B cell (primary cell): ENCODE data around the gene SYT17.

Source experiments
- CTCF ChIP-seq: fragments of 200-600 bp; IDR thresholded peaks from one replicate; pipeline ENCODE4 v1.8.0; 2022; ENCODE audit warnings: antibody characterized with exemption, mild to moderate bottlenecking
- EZH2 ChIP-seq: IDR thresholded peaks from 2 replicates; pipeline ENCODE4 v1.6.1; 2012; ENCODE audit warnings: borderline replicate concordance, low read depth, mild to moderate bottlenecking, moderate library complexity, low read length; ENCODE audit not compliant: insufficient read depth, poor library complexity, severe bottlenecking

- TF ChIP-seq CTCF (no peak), EZH2 (no peak)
These were observed 7.6 kb downstream of the SYT17 start for GRCh38 chr16:19175492-19176262.
